Right renal cortex interstitium (tissue), 3 donors: Measurements from ENCODE around the gene SRRM5. TPM values are rescaled to one million over a fixed set of nuclear protein-coding genes. Genes with fewer than 3 reads are reported as not detected.
"Not testable (repeated sequence)": the region's sequence is repeated elsewhere in the genome, so short reads cannot be mapped to it uniquely, and the experiment has no call there.

Experiments used
- DNase-seq, 3 donors: peaks; one replicate each; pipeline ENCODE4 v3.0.0-alpha.2; 2013; ENCODE audit warnings: low read depth in 3 of 3, low spot score in 2 of 3
- polyA plus RNA-seq, 3 donors: library from polyadenylated mRNA; unstranded; fragments of 120-200 nt; gene quantifications; one replicate each; pipeline ENCODE4 v1.2.1, GENCODE V29; 2013; ENCODE audit not compliant: insufficient read length in 3 of 3

SRRM5 gene
- polyA plus RNA-seq, 3 donors = 0.59 to 0.80 (median 0.67) TPM

- DNase-seq = not testable (repeated sequence)
These were observed 23.7 kb downstream of the SRRM5 start for GRCh38 chr19:43635561-43635940.

- no peak for DNase-seq
These were observed 24.3 kb downstream of the SRRM5 start for GRCh38 chr19:43636121-43636683.

- DNase-seq = no peak
These were observed 26.5 kb downstream of the SRRM5 start for GRCh38 chr19:43638214-43638994.

GRCh38 chr19:43638995-43639518, 27.2 kb downstream of the SRRM5 start:
- no peak for DNase-seq

GRCh38 chr19:43639519-43640423, 27.9 kb downstream of the SRRM5 start, which contains the start of gene CADM4:
Gene CADM4, minus strand, starts transcription at chr19:43639850. Its CDS starts 60 bp downstream, at chr19:43639790.
- DNase-seq = no peak

GRCh38 chr19:43640424-43640757, 28.5 kb downstream of the SRRM5 start:
- DNase-seq = no peak

- no peak for DNase-seq
These were observed 29.4 kb downstream of the SRRM5 start for GRCh38 chr19:43641333-43641732.

- DNase-seq = no peak
These were observed 30.6 kb downstream of the SRRM5 start for GRCh38 chr19:43642531-43642930.

- DNase-seq = no peak
These were observed 31.4 kb downstream of the SRRM5 start for GRCh38 chr19:43643326-43643725.

GRCh38 chr19:43644181-43644580, 32.3 kb downstream of the SRRM5 start:
- DNase-seq = no peak

GRCh38 chr19:43648633-43649032, 36.7 kb downstream of the SRRM5 start:
- DNase-seq = no peak

- DNase-seq = no peak
These were observed 37.6 kb downstream of the SRRM5 start for GRCh38 chr19:43649514-43649913.

- DNase-seq = not testable (repeated sequence)
These were observed 38.4 kb downstream of the SRRM5 start for GRCh38 chr19:43650276-43650675.

GRCh38 chr19:43651758-43652545, 40.1 kb downstream of the SRRM5 start:
- DNase-seq = no peak

- DNase-seq = no peak
These were observed 40.6 kb downstream of the SRRM5 start for GRCh38 chr19:43652546-43652874.

GRCh38 chr19:43656436-43656835, 44.5 kb downstream of the SRRM5 start:
- no peak for DNase-seq

- DNase-seq = no peak
These were observed 46.1 kb downstream of the SRRM5 start for GRCh38 chr19:43658001-43658400.

- no peak for DNase-seq
These were observed 46.6 kb downstream of the SRRM5 start for GRCh38 chr19:43658494-43658893.

GRCh38 chr19:43660301-43660970, 48.5 kb downstream of the SRRM5 start:
- no peak for DNase-seq

GRCh38 chr19:43660971-43661360, 49.1 kb downstream of the SRRM5 start:
- no peak for DNase-seq
